Ovary (tissue), 9 donors: Measurements from ENCODE around the gene TFF3. TPM values are rescaled to one million over a fixed set of nuclear protein-coding genes. Genes with fewer than 3 reads are reported as not detected.

Source experiments
- DNase-seq, 5 donors: peaks; one replicate each; pipeline ENCODE4 v3.0.0-alpha.2; 2019 to 2020
- H3K27ac ChIP-seq, 2 donors: fragments of 200-600 bp; one replicate each; pipeline versions ENCODE4 v1.5.1 to v1.8.0; 2019 to 2022
- H3K27me3 ChIP-seq: fragments of 200-600 bp; one replicate; pipeline ENCODE4 v1.8.0; 2022
- H3K36me3 ChIP-seq: fragments of 200-600 bp; sonication (generic); one replicate; pipeline ENCODE4 v1.5.1; 2019
- H3K4me1 ChIP-seq: one replicate; pipeline ENCODE4 v1.8.1; 2013; ENCODE audit warnings: mild to moderate bottlenecking, moderate library complexity; ENCODE audit not compliant: insufficient read depth
- H3K4me3 ChIP-seq: fragments of 200-600 bp; sonication (generic); one replicate; pipeline ENCODE4 v1.5.1; 2017
- H3K9me3 ChIP-seq, 2 donors: fragments of 200-600 bp in 1 of 2; sonication (generic) in 1 of 2; one replicate each; pipeline versions ENCODE4 v1.5.1 to v1.8.1; 2013 to 2019; ENCODE audit warnings: mild to moderate bottlenecking in 1 of 2, moderate library complexity in 1 of 2
- CTCF ChIP-seq, 3 donors: fragments of 450-650 bp in 2 of 3; fragments of 200-600 bp in 1 of 3; IDR thresholded peaks; one replicate each; pipeline versions ENCODE4 v1.5.1 to v1.8.0; 2016 to 2022; ENCODE audit warnings: antibody characterized with exemption in 3 of 3, mild to moderate bottlenecking in 1 of 3
- EP300 ChIP-seq: sonication (generic); formaldehyde crosslinking; IDR thresholded peaks from one replicate; pipeline ENCODE4 v1.6.1; 2017; ENCODE audit warnings: antibody characterized with exemption
- POLR2A ChIP-seq: fragments of 450-650 bp; IDR thresholded peaks from one replicate; pipeline ENCODE4 v1.6.1; 2017; ENCODE audit warnings: antibody characterized with exemption, mild to moderate bottlenecking, moderate library complexity
- WGBS, 3 donors: extraction: QIAGEN DNeasy Blood & Tissue Kit in 1 of 3; methylation state at CpG; one replicate each; pipeline versions ENCODE4 v1.1.5 to v1.1.7; 2013 to 2017; 5-methylcytosine and 5-hydroxymethylcytosine counted together
- intact Hi-C, 4 donors: fragments of 100-400 bp; cut with DNase I; formaldehyde crosslinking; loops; one replicate each; pipeline versions ENCODE4 v1.11.0 to v1.15.1; 2022 to 2023
- polyA plus RNA-seq, 2 donors: library from polyadenylated mRNA; stranded (reverse); fragments of 200-250 nt in 1 of 2; fragments of 350-450 nt in 1 of 2; fragmentation: Illumina TruSeq in 1 of 2; extraction: RNeasy Lipid Tissue Mini Kit (QIAGEN cat#74804) in 1 of 2; gene quantifications; one replicate each; pipeline ENCODE4 v1.2.3, GENCODE V29; 2013 to 2014
- total RNA-seq, 7 donors: library from RNA; depleted of rRNA in 2 of 7; stranded (reverse); fragments of >200 nt in 2 of 7; fragmentation: NEBNext Ultra II Directional in 3 of 7; extraction: Animal tissue kit (Norgen Biotek cat#: 25700) in 3 of 7; gene quantifications; one replicate each; pipeline versions ENCODE4 v1.1.0 to v1.2.4, GENCODE V29; 2016 to 2023
- donor health status: DM: no; HTN: no; CAD: no; lungs with moderate emphysema.
- donor health status: DM: no; HTN: no; CAD: no.
- donor health status: Bipolar disorder and iron deficiency.
- donor health status: DM: yes; HTN: yes; CAD: no.
- donor health status: DM: no; HTN: no; CAD: no.
- donor health status: DM: yes; HTN: yes; CAD: no.

The TFF3 gene
- total and polyA plus RNA-seq, 9 donors = 1.3 to 131 (median 11.0) TPM; not detected in 1

GRCh38 chr21:42309753-42310213, 5.4 kb downstream of the TFF3 start:
- Histone ChIP-seq H3K4me1 (peaks cover 1% of the 10 kb centered on the region), H3K27me3 (no peaks in the 10 kb centered on the region), H3K27ac (no peak overlapping the region), H3K4me3 (no peak overlapping the region), H3K36me3 (no peaks in the 10 kb centered on the region), H3K9me3 (no peaks in the 10 kb centered on the region)
- peak; percentile 20 to 70 (median 50) for DNase-seq
- no peak for TF ChIP-seq POLR2A
- no peak for TF ChIP-seq EP300
- TF ChIP-seq CTCF (IDR thresholded peaks at IDR 0.05) = peak in 1 of 3 donors; percentile 17
- intact Hi-C loops = no loop called here
- WGBS, 3 donors = 6 to 9% (median 7%) methylated on average over 21 to 22 of the region's 22 CpGs

- Histone ChIP-seq H3K27me3 (no peaks in the 10 kb centered on the region), H3K36me3 (no peaks in the 10 kb centered on the region), H3K9me3 (no peaks in the 10 kb centered on the region), H3K27ac (no peak overlapping the region), H3K4me3 (no peak overlapping the region), H3K4me1 (peaks cover 1% of the 10 kb centered on the region)
- intact Hi-C loops = no loop called here
- TF ChIP-seq POLR2A (no peak), EP300 (no peak), CTCF (IDR thresholded peaks at IDR 0.05) (no peak)
- 31 to 54% (median 45%) methylated on average over 21 to 23 of the region's 23 CpGs for WGBS, 3 donors
- no peak for DNase-seq
Observed at GRCh38 chr21:42308914-42309752, 6.1 kb downstream of the TFF3 start.

- Histone ChIP-seq H3K9me3 (no peaks in the 10 kb centered on the region), H3K4me1 (peaks cover 1% of the 10 kb centered on the region), H3K27me3 (no peaks in the 10 kb centered on the region), H3K27ac (no peak overlapping the region), H3K4me3 (no peak overlapping the region), H3K36me3 (no peaks in the 10 kb centered on the region)
- intact Hi-C loops = no loop called here
- TF ChIP-seq CTCF (IDR thresholded peaks at IDR 0.05) (no peak), POLR2A (no peak), EP300 (no peak)
- DNase-seq = no peak
- 71 to 84% (median 83%) methylated on average over 17 of the region's 17 CpGs for WGBS, 3 donors
Observed at GRCh38 chr21:42308161-42308913, 6.9 kb downstream of the TFF3 start.

GRCh38 chr21:42307106-42307505, 8.1 kb downstream of the TFF3 start:
- Histone ChIP-seq H3K27me3 (no peaks in the 10 kb centered on the region), H3K4me3 (no peak overlapping the region), H3K36me3 (no peaks in the 10 kb centered on the region), H3K9me3 (no peaks in the 10 kb centered on the region), H3K4me1 (peaks cover 1% of the 10 kb centered on the region), H3K27ac (no peak overlapping the region)
- no peak for TF ChIP-seq CTCF (IDR thresholded peaks at IDR 0.05)
- TF ChIP-seq EP300 = no peak
- TF ChIP-seq POLR2A = no peak
- no peak for DNase-seq
- intact Hi-C loops = no loop called here
- WGBS, 3 donors = 71 to 81% (median 77%) methylated on average over 5 of the region's 5 CpGs
